Stomach smooth muscle (tissue), 2 donors: Measurements from ENCODE around the gene MSI2.

Source experiments
- H3K27ac ChIP-seq: one replicate; pipeline ENCODE4 v1.7.0; 2013; ENCODE audit warnings: mild to moderate bottlenecking, low read length, inconsistent platforms
- H3K27me3 ChIP-seq, 2 donors: one replicate each; pipeline ENCODE4 v1.7.0; 2013; ENCODE audit warnings: low read length in 2 of 2; ENCODE audit not compliant: insufficient read depth in 2 of 2, control insufficient read depth in 1 of 2
- H3K36me3 ChIP-seq, 2 donors: one replicate each; pipeline ENCODE4 v1.7.0; 2013; ENCODE audit warnings: low read length in 2 of 2; ENCODE audit not compliant: control insufficient read depth in 2 of 2, insufficient read depth in 2 of 2
- H3K4me1 ChIP-seq: one replicate; pipeline ENCODE4 v1.7.0; 2013; ENCODE audit warnings: low read length; ENCODE audit not compliant: control insufficient read depth, insufficient read depth
- H3K4me3 ChIP-seq, 2 donors: one replicate each; pipeline ENCODE4 v1.7.0; 2013; ENCODE audit warnings: low read length in 2 of 2
- H3K9ac ChIP-seq, 2 donors: one replicate each; pipeline ENCODE4 v1.7.0; 2013; ENCODE audit warnings: low read length in 2 of 2, mild to moderate bottlenecking in 1 of 2
- H3K9me3 ChIP-seq, 2 donors: one replicate each; pipeline ENCODE4 v1.7.0; 2013; ENCODE audit warnings: low read length in 2 of 2; ENCODE audit not compliant: control insufficient read depth in 2 of 2
- donor health status: healthy.
- donor health status: Pancreatic carcinoma.

Gene MSI2

GRCh38 chr17:57527221-57528057 lies 271.1 kb downstream of the MSI2 start:
- no peaks in the 10 kb centered on the region for H3K9me3 ChIP-seq
- no peaks in the 10 kb centered on the region for H3K27me3 ChIP-seq
- H3K27ac ChIP-seq, result no peak overlapping the region
- no peak overlapping the region for H3K4me3 ChIP-seq
- peaks cover 17% of the 10 kb centered on the region for H3K4me1 ChIP-seq
- no peak overlapping the region for H3K9ac ChIP-seq
- no peaks in the 10 kb centered on the region for H3K36me3 ChIP-seq

GRCh38 chr17:57528058-57528451 lies 271.7 kb downstream of the MSI2 start:
- Histone ChIP-seq H3K9me3 (no peaks in the 10 kb centered on the region), H3K9ac (no peak overlapping the region), H3K27ac (no peak overlapping the region), H3K4me1 (peaks cover 17% of the 10 kb centered on the region), H3K27me3 (no peaks in the 10 kb centered on the region), H3K36me3 (no peaks in the 10 kb centered on the region), H3K4me3 (no peak overlapping the region)

GRCh38 chr17:57530026-57530425 lies 273.7 kb downstream of the MSI2 start:
- Histone ChIP-seq H3K4me3 (no peak overlapping the region), H3K9me3 (no peaks in the 10 kb centered on the region), H3K4me1 (peaks cover 17% of the 10 kb centered on the region), H3K9ac (no peak overlapping the region), H3K27ac (no peak overlapping the region), H3K36me3 (no peaks in the 10 kb centered on the region), H3K27me3 (no peaks in the 10 kb centered on the region)

- H3K4me1 ChIP-seq, result peaks cover 17% of the 10 kb centered on the region
- H3K4me3 ChIP-seq, result no peak overlapping the region
- H3K36me3 ChIP-seq, result no peaks in the 10 kb centered on the region
- H3K9ac ChIP-seq, result no peak overlapping the region
- H3K9me3 ChIP-seq, result no peaks in the 10 kb centered on the region
- H3K27me3 ChIP-seq, result no peaks in the 10 kb centered on the region
- no peak overlapping the region for H3K27ac ChIP-seq
Observed at GRCh38 chr17:57530508-57530907, 274.2 kb downstream of the MSI2 start.

GRCh38 chr17:57531078-57531477 lies 274.8 kb downstream of the MSI2 start:
- Histone ChIP-seq H3K27ac (no peak overlapping the region), H3K9me3 (no peaks in the 10 kb centered on the region), H3K9ac (no peak overlapping the region), H3K27me3 (no peaks in the 10 kb centered on the region), H3K36me3 (no peaks in the 10 kb centered on the region), H3K4me1 (peaks cover 16% of the 10 kb centered on the region), H3K4me3 (no peak overlapping the region)

GRCh38 chr17:57531648-57532504 lies 275.6 kb downstream of the MSI2 start:
- Histone ChIP-seq H3K4me1 (peaks cover 14% of the 10 kb centered on the region), H3K9me3 (no peaks in the 10 kb centered on the region), H3K27ac (no peak overlapping the region), H3K9ac (no peak overlapping the region), H3K36me3 (no peaks in the 10 kb centered on the region), H3K27me3 (no peaks in the 10 kb centered on the region), H3K4me3 (no peak overlapping the region)

GRCh38 chr17:57532556-57532955 lies 276.2 kb downstream of the MSI2 start:
- Histone ChIP-seq H3K9me3 (no peaks in the 10 kb centered on the region), H3K27ac (no peak overlapping the region), H3K36me3 (no peaks in the 10 kb centered on the region), H3K9ac (no peak overlapping the region), H3K27me3 (no peaks in the 10 kb centered on the region), H3K4me1 (peaks cover 14% of the 10 kb centered on the region), H3K4me3 (no peak overlapping the region)

GRCh38 chr17:57532966-57533365 lies 276.6 kb downstream of the MSI2 start:
- H3K9me3 ChIP-seq, result no peaks in the 10 kb centered on the region
- no peaks in the 10 kb centered on the region for H3K36me3 ChIP-seq
- no peak overlapping the region for H3K27ac ChIP-seq
- H3K27me3 ChIP-seq, result no peaks in the 10 kb centered on the region
- H3K4me3 ChIP-seq, result no peak overlapping the region
- peaks cover 14% of the 10 kb centered on the region for H3K4me1 ChIP-seq
- H3K9ac ChIP-seq, result no peak overlapping the region

DNA sequence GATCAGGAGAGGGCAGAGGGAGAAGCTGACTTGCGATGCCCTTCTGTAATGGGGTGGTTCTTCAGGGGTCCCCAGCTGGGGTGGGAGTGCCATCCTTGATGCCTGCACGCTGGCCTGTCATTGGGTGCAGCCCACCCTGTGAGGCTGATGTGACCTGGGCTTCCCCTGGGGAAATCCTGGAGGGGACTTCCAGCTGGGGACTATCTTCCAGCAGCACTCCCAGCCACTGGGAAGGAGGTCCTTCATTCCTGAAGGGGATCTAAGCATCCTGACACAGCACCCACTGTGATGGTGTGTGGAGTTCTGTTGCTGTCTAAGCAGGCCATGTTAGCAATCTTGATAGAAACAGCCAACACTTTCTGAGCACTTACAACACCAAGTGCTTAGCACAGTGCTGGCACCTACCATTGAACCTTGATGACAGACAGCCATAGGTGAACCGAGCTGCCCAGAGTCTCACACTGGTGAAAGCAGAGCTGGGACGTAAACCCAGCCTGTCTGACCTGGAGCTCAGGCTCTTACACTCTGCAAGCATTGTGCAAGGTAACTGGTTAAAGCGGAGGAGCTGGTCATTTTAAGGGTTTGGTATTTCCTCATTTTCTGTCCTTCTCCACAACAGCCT lies 277.5 kb downstream of the MSI2 start:
- Histone ChIP-seq H3K36me3 (no peaks in the 10 kb centered on the region), H3K27ac (no peak overlapping the region), H3K4me3 (no peak overlapping the region), H3K4me1 (peaks cover 14% of the 10 kb centered on the region), H3K9me3 (no peaks in the 10 kb centered on the region), H3K9ac (no peak overlapping the region), H3K27me3 (no peaks in the 10 kb centered on the region)

GRCh38 chr17:57534863-57535248 lies 278.5 kb downstream of the MSI2 start:
- no peak overlapping the region for H3K4me3 ChIP-seq
- peaks cover 14% of the 10 kb centered on the region for H3K4me1 ChIP-seq
- no peaks in the 10 kb centered on the region for H3K27me3 ChIP-seq
- no peaks in the 10 kb centered on the region for H3K36me3 ChIP-seq
- no peaks in the 10 kb centered on the region for H3K9me3 ChIP-seq
- no peak overlapping the region for H3K27ac ChIP-seq
- H3K9ac ChIP-seq, result no peak overlapping the region
